NK-92 treated with Interleukin-12 subunit alpha and Interleukin-12 subunit beta, amount 100 ng/mL, for 24 hours (cell line): Measurements from ENCODE around the gene WWC2.

ENCODE experiments used
- DNase-seq: peaks from one replicate; lab custom pipeline; 2025; lab: John Stamatoyannopoulos, UW

WWC2 gene

GRCh38 chr4:183329954-183330742 lies 231.1 kb downstream of the WWC2 start:
- no peak for DNase-seq

GRCh38 chr4:183330841-183331240 lies 231.8 kb downstream of the WWC2 start:
- DNase-seq, result no peak

GRCh38 chr4:183332447-183332846 lies 233.4 kb downstream of the WWC2 start:
- no peak for DNase-seq

- no peak for DNase-seq
Observed at GRCh38 chr4:183333202-183333601, 234.1 kb downstream of the WWC2 start.

GRCh38 chr4:183333983-183334382 lies 234.9 kb downstream of the WWC2 start:
- DNase-seq, result no peak

- DNase-seq, result no peak
Observed at GRCh38 chr4:183335369-183335940, 236.4 kb downstream of the WWC2 start.

GRCh38 chr4:183337349-183337748 lies 238.3 kb downstream of the WWC2 start:
- no peak for DNase-seq

GRCh38 chr4:183337833-183338232 lies 238.8 kb downstream of the WWC2 start:
- no peak for DNase-seq

GRCh38 chr4:183342541-183343533 lies 243.8 kb downstream of the WWC2 start:
- no peak for DNase-seq

- DNase-seq, result no peak
Observed at GRCh38 chr4:183343730-183344129, 244.7 kb downstream of the WWC2 start.

- no peak for DNase-seq
Observed at GRCh38 chr4:183344523-183345255, 245.6 kb downstream of the WWC2 start.

- DNase-seq, result no peak
Observed at GRCh38 chr4:183345261-183345660, 246.2 kb downstream of the WWC2 start.

GRCh38 chr4:183347146-183347545 lies 248.1 kb downstream of the WWC2 start:
- no peak for DNase-seq

GRCh38 chr4:183347566-183347965 lies 248.5 kb downstream of the WWC2 start:
- DNase-seq, result no peak

- DNase-seq, result no peak
Observed at GRCh38 chr4:183348136-183348535, 249.1 kb downstream of the WWC2 start.

GRCh38 chr4:183348706-183349659 lies 249.9 kb downstream of the WWC2 start:
- no peak for DNase-seq

- DNase-seq, result no peak
Observed at GRCh38 chr4:183349673-183350072, 250.6 kb downstream of the WWC2 start.

- no peak for DNase-seq
Observed at GRCh38 chr4:183350317-183351071, 251.4 kb downstream of the WWC2 start.

- DNase-seq, result no peak
Observed at GRCh38 chr4:183352546-183352945, 253.5 kb downstream of the WWC2 start.

GRCh38 chr4:183353557-183353956 lies 254.5 kb downstream of the WWC2 start:
- no peak for DNase-seq
